Endodermal cell (in vitro differentiated cells): ENCODE data around the gene TRDN. TPM values are rescaled to one million over a fixed set of nuclear protein-coding genes. Genes with fewer than 3 reads are reported as not detected.

Experiments
- DNase-seq: peaks from one replicate; pipeline ENCODE4 v3.0.0-alpha.2; 2017
- H3K27ac ChIP-seq: 2 replicates; pipeline ENCODE4 v1.5.1; 2013; ENCODE audit warnings: mild to moderate bottlenecking, low read depth, low read length, moderate library complexity
- H3K27me3 ChIP-seq: 2 replicates; pipeline ENCODE4 v1.6.1; 2013; ENCODE audit warnings: mild to moderate bottlenecking, low read length, moderate library complexity; ENCODE audit not compliant: insufficient read depth, control insufficient read depth, poor library complexity, severe bottlenecking
- H3K36me3 ChIP-seq: 2 replicates; pipeline ENCODE4 v1.7.0; 2013; ENCODE audit warnings: mild to moderate bottlenecking, low read length, moderate library complexity; ENCODE audit not compliant: control insufficient read depth, insufficient read depth
- H3K4me1 ChIP-seq: one replicate; pipeline ENCODE4 v1.7.0; 2013; ENCODE audit warnings: low read length; ENCODE audit not compliant: control insufficient read depth, insufficient read depth
- H3K4me3 ChIP-seq: 2 replicates; pipeline ENCODE4 v1.5.1; 2013; ENCODE audit warnings: mild to moderate bottlenecking, low read length, moderate library complexity
- H3K9ac ChIP-seq: 2 replicates; pipeline ENCODE4 v1.6.1; 2013; ENCODE audit warnings: mild to moderate bottlenecking, low read length, moderate library complexity; ENCODE audit not compliant: poor library complexity, severe bottlenecking; ENCODE audit errors: extremely low read depth
- H3K9me3 ChIP-seq: 2 replicates; pipeline ENCODE4 v1.6.1; 2013; ENCODE audit warnings: mild to moderate bottlenecking, low read length, moderate library complexity; ENCODE audit not compliant: control insufficient read depth
- H3K27ac Mint-ChIP-seq: 2 replicates; pipeline ENCODE4 v1.8.0; 2020; ENCODE audit warnings: mixed read lengths
- H3K27me3 Mint-ChIP-seq: 2 replicates; pipeline ENCODE4 v1.8.0; 2021; ENCODE audit warnings: mild to moderate bottlenecking, mixed read lengths; ENCODE audit not compliant: insufficient read depth
- H3K36me3 Mint-ChIP-seq: 2 replicates; pipeline ENCODE4 v1.8.0; 2020; ENCODE audit warnings: low read depth, mixed read lengths
- H3K4me1 Mint-ChIP-seq: 2 replicates; pipeline ENCODE4 v1.8.0; 2020; ENCODE audit warnings: mixed read lengths
- H3K4me3 Mint-ChIP-seq: 2 replicates; pipeline ENCODE4 v1.8.0; 2020; ENCODE audit warnings: mild to moderate bottlenecking, moderate library complexity, mixed read lengths
- H3K9me3 Mint-ChIP-seq: 2 replicates; pipeline ENCODE4 v1.8.0; 2020; ENCODE audit warnings: mild to moderate bottlenecking, mixed read lengths
- CTCF ChIP-seq: fragments of 200-600 bp; sonication (generic); conservative IDR thresholded peaks from 2 replicates; pipeline ENCODE4 v1.5.0; 2021; ENCODE audit warnings: antibody characterized with exemption, mild to moderate bottlenecking
- WGBS, 2 experiments: methylation state at CpG; one replicate each; pipeline versions ENCODE4 v1.1.5 to v1.1.7; 2013; ENCODE audit warnings: missing lambda C conversion rate in 2 of 2, mixed read lengths in 1 of 2; ENCODE audit not compliant: insufficient coverage in 1 of 2, insufficient read length in 1 of 2; 5-methylcytosine and 5-hydroxymethylcytosine counted together
- total RNA-seq, 2 donors: library from RNA; stranded (reverse); fragmentation: NEBNext Ultra II Directional in 1 of 2; extraction: Animal tissue kit (Norgen Biotek cat#: 25700) in 1 of 2; gene quantifications; 2 replicates in 1 of 2; 3 replicates in 1 of 2; pipeline ENCODE4 v1.2.1, GENCODE V29; 2021

TRDN gene
- total RNA-seq, 2 donors from 2014 or later = 74.4 to 136 TPM

DNA sequence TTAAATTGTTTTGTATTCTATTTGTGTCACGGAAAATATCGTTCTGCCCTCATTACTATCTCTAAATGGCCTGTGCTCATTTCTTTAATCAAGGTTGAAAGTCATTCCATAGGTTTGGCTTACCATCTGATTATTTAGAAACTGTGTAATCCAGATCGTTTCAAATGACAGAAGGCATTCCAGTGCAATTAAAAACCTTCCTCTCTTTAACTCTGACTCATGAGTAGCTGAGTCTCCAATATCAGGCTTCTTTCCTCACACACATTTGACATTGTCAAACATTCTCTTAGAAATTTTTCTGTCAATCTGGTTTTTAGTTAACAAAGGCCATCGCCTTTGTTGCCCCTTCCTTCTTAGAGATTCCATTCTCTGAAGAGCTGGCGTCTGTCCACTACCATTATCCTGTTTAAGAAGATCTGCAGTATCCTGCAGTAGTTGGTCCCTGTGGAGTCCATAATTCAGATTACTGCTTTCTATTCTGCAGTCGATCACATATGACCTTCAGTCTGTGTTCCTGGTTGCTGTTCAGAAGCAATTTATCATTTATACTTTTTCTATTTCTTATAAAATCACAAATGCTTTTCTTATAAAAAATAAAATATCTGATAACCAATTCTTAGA, 3.9 kb upstream of the TRDN start:
- H3K27me3 ChIP-seq = no peaks in the 10 kb centered on the region
- H3K4me3 ChIP-seq = no peak overlapping the region
- no peak for TF ChIP-seq CTCF
- no peaks in the 10 kb centered on the region for H3K9me3 ChIP-seq
- H3K27ac Mint-ChIP-seq = no peak overlapping the region
- H3K9me3 Mint-ChIP-seq = no peaks in the 10 kb centered on the region
- no peaks in the 10 kb centered on the region for H3K36me3 Mint-ChIP-seq
- DNase-seq = no peak
- no peak overlapping the region for H3K4me3 Mint-ChIP-seq
- peaks cover 12% of the 10 kb centered on the region for H3K4me1 ChIP-seq
- H3K27me3 Mint-ChIP-seq = no peaks in the 10 kb centered on the region
- H3K27ac ChIP-seq = peak overlapping the region; percentile 12
- H3K4me1 Mint-ChIP-seq = peaks cover 42% of the 10 kb centered on the region
- 87 to 91% methylated on average over 6 of the region's 6 CpGs for WGBS, 2 experiments
- no peaks in the 10 kb centered on the region for H3K36me3 ChIP-seq
- H3K9ac ChIP-seq = no peak overlapping the region

- Histone ChIP-seq H3K27ac (no peak overlapping the region), H3K9me3 (no peaks in the 10 kb centered on the region), H3K4me1 (peaks cover 12% of the 10 kb centered on the region), H3K4me3 (no peak overlapping the region), H3K27me3 (no peaks in the 10 kb centered on the region), H3K36me3 (no peaks in the 10 kb centered on the region), H3K9ac (no peak overlapping the region)
- WGBS, 2 experiments = 83% methylated on average over 1 of the region's 1 CpG; no CpG with 5 or more reads in 1 of the 2 experiments
- Mint-ChIP-seq H3K9me3 (no peaks in the 10 kb centered on the region), H3K27me3 (no peaks in the 10 kb centered on the region), H3K27ac (no peak overlapping the region), H3K36me3 (no peaks in the 10 kb centered on the region), H3K4me3 (no peak overlapping the region), H3K4me1 (peaks cover 52% of the 10 kb centered on the region)
- no peak for DNase-seq
- TF ChIP-seq CTCF = no peak
These were observed 2.1 kb upstream of the TRDN start for GRCh38 chr6:123638865-123639264.

DNA sequence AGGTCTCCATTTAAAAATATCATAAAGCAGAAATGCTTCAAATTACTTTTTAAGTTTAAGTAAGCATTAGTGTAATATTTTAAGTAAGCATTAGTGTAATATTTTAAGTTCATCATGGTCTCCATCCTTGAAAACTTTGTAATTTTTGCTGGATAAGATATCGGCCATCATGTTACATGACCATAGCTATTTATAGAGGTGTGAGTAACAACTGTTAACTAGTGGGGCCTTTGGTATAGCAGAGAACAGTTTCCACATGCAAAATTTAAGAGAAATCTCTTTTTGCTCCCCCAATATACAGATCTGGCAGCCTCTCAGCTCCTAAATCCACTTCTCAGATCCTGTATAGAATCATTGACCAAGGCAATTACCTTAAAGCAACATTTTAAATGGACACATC, 468 bp downstream of the TRDN start:
- Histone ChIP-seq H3K27ac (no peak overlapping the region), H3K36me3 (no peaks in the 10 kb centered on the region), H3K9me3 (no peaks in the 10 kb centered on the region), H3K4me1 (peaks cover 12% of the 10 kb centered on the region), H3K4me3 (peak overlapping the region; percentile 59), H3K9ac (peak overlapping the region; percentile 19), H3K27me3 (no peaks in the 10 kb centered on the region)
- Mint-ChIP-seq H3K27me3 (no peaks in the 10 kb centered on the region), H3K27ac (peak overlapping the region; percentile 93), H3K36me3 (no peaks in the 10 kb centered on the region), H3K4me3 (peak overlapping the region; percentile 49), H3K4me1 (peaks cover 45% of the 10 kb centered on the region), H3K9me3 (no peaks in the 10 kb centered on the region)
- WGBS, 2 experiments = 88% methylated on average over 1 of the region's 1 CpG; no CpG with 5 or more reads in 1 of the 2 experiments
- no peak for TF ChIP-seq CTCF
- DNase-seq = no peak
